Stimulated activated CD8-positive, alpha-beta memory T cell treated with anti-CD3 and anti-CD28 coated beads, Interleukin-15, amount 100 ng/mL, for 48 hours (primary cell): ENCODE data around the gene COPS3.
"Not testable (repeated sequence)": the region's sequence is repeated elsewhere in the genome, so short reads cannot be mapped to it uniquely, and the experiment has no call there.

ENCODE experiments used
- DNase-seq, 2 donors: peaks; one replicate each; pipeline ENCODE4 v3.0.0-alpha.2; 2020; ENCODE audit warnings: low read depth in 2 of 2

The COPS3 gene

GRCh38 chr17:17301659-17302058, 20.6 kb upstream of the COPS3 start:
- DNase-seq = not testable (repeated sequence)

GRCh38 chr17:17300624-17301568, 19.9 kb upstream of the COPS3 start:
- peak; percentile 39 to 41 for DNase-seq

DNA sequence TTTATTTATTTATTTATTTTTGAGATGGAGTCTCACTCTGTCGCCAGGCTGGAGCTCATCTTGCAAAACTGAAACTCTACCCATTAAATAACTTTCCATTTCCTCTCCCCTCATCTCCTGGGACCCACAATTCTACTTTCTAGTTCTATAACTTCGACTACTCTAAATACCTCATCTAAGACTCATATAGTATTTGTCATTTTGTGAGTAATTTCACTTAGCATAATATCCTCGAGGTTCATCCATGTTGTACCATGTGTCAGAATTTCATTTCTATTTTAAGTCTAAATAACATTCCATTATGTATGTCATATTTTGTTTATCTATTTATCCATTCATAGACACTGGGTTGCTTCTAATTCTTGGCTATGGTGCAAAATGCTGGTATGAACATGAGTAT, 17.1 kb upstream of the COPS3 start:
- no peak for DNase-seq

- DNase-seq = no peak
Observed at GRCh38 chr17:17297217-17297616, 16.2 kb upstream of the COPS3 start.

DNA sequence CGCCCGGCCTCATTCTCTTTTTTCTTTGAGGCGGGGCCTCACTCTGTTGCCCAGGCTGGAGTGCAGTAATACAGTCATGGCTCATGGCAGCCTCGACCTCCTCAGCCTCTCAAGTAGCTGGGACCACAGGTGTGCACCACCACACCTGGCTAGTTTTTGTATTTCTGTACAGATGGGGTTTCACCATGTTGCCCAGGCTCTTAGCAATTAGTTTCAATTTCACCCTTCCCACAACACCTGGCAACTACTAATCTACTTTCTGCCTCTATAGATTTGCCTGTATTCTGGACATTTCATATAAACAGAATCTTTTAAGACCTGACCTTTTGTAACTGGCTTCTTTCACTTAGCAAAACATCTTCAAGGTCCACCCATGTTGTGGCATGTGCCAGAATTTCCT, 14.1 kb upstream of the COPS3 start:
- no peak for DNase-seq

GRCh38 chr17:17289701-17290100, 8.7 kb upstream of the COPS3 start:
- DNase-seq = no peak

DNA sequence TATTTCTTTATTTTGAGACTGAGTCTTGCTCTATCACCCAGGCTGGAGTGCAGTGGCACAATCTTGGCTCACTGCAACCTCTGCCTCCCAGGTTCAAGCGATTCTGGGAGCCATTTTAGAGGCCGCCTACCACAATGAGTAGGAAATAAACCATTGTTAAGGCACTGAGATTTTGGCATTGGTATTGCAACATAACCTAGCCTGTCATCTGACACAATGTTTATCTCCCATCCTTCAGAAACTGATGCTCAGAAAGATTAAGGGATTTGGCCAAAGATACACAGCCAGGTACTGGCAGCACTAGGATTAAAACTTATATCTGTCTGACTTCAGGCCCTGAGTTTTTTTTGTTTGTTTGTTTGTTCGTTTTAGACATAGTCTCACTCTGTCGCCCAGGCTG, 8.0 kb upstream of the COPS3 start:
- no peak for DNase-seq

- no peak for DNase-seq
Observed at GRCh38 chr17:17285951-17286350, 4.9 kb upstream of the COPS3 start.

GRCh38 chr17:17279316-17279715, 1.7 kb downstream of the COPS3 start:
- no peak for DNase-seq

- not testable (repeated sequence) for DNase-seq
Observed at GRCh38 chr17:17277431-17277830, 3.6 kb downstream of the COPS3 start.

DNA sequence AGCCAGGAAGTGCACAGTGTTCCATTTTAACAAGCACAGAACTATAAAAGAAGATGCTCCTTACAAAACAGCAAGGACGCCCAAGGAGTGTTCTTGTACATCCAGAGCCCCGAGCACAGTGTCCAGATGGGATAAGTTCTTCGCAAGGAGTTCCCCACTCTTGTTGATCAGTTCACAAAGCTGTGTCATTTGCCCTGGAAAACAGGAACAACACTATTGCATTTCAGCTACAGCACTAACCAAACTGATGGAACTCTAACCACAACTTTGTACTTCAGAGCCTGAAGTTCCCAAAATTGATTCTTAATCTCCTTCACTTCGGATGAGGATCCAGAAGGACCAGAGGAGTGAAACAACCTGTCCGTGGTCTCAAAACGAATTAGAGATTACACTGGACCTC, 5.1 kb downstream of the COPS3 start:
- DNase-seq = no peak

- DNase-seq = peak in 1 of 2 donors; percentile 8
Observed at GRCh38 chr17:17269926-17270773, 10.9 kb downstream of the COPS3 start.

DNA sequence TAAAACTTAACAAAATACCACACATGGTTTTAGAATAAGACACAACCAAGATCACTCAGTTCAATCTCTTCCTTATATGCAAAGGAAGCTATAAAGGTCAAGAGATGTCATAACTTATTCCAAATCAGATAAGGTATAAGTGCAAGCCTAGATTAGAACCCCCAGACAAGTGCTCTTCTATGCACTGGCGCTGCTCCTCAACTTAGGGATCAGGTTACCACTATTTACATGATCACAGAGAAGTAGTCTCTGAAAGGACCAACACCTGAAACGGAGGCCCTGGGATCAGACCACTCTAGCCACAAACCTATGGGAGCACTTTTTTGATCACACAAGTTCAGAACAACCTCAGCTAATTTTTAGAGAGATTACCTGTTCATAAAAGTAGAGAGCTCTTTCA, 16.6 kb downstream of the COPS3 start:
- no peak for DNase-seq

DNA sequence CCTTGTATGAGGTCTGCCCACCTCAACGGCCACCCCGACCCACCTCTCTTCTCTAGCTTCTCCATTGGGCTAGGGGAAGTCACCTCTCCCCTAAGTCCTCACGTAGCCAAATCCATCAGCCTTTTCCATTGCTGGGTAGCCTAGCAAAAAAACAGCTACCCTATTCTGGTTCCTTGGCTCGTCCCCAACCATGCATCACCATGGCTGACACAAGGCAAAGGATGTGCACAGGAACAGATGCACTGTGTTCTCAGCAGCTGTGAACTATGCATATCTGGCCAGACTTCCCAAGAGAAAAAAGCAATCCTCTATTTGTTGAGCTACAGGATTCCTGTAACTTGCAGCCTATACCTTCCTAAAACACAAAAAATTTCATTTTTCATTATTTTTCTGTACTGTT, 22.0 kb downstream of the COPS3 start:
- DNase-seq = no peak

DNA sequence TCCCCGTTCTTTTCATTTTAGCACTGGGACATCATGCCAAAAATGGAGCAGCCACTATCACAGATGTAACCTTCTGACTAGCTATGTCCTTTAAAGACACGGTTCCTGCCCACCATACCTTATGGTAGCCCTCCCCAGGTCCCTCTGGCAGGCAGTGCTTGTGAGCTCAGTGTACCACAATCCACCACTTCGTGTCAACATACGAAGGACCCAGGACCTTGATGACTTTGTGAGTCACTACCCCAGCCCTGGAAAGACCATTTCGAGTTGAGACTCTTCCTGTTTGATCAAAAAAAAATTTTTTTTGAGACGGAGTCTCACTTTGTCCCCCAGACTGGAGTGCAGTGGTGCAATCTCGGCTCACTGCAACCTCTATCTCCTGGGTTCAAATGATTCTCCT, 23.0 kb downstream of the COPS3 start:
- no peak for DNase-seq

GRCh38 chr17:17256316-17256715, 24.7 kb downstream of the COPS3 start:
- no peak for DNase-seq

DNA sequence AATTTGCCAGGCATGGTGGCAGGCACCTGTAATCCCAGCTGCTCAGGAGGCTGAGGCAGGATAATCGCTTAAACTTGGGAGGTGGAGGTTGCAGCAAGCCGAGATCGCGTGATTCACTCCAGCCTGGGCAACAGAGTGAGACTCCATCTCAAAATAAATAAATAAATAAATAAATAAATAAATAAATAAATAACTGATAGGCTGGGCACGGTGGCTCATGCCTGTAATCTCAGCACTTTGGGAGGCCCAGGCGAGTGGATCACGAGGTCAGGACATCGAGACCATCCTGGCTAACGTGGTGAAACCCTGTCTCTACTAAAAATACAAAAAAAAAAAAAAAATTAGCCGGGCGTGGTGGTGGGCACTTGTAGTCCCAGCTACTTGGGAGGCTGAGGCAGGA, 25.4 kb downstream of the COPS3 start:
- not testable (repeated sequence) for DNase-seq

- DNase-seq = no peak
Observed at GRCh38 chr17:17254036-17254435, 27.0 kb downstream of the COPS3 start.

DNA sequence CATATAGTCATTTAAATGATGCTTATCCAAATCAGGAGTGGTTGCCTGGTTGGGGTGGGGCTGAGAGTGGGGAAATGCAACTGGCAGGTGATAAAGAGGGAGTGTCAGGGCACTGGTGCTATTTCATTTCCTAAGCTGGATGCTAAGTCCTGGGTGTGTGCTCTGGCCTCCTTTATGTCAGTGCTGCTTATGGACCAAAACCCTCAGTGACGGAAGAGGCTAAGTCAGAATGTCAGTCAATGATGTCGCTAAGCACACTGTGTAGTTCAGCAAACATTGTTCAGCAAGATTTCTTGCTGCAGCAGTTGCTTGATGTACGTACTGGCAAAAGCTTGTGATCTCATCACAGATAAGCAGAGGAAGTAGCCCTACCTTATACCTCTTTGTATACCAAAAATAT, 27.6 kb downstream of the COPS3 start:
- DNase-seq = no peak

- DNase-seq = no peak
Observed at GRCh38 chr17:17252149-17252661, 28.8 kb downstream of the COPS3 start.

DNA sequence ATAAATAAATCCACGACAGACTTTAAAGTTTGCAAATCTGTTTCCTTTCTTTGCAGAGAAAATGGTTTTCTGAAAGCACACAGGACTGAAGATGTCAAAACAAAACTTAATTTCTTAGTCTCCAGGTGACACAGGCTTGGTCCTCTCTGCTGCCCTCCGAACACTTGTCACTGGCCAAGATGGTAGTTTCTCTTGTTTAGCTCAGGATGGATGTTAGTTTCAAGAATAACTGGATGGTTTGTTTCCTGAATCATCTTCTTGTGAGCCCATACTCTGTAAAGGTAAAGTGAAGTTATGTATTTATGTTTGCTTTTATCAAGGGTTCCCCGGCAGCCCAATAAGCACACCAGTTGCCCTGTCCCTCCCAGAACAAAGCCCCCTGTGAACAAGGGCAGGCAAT, 34.2 kb downstream of the COPS3 start:
- DNase-seq = no peak

DNA sequence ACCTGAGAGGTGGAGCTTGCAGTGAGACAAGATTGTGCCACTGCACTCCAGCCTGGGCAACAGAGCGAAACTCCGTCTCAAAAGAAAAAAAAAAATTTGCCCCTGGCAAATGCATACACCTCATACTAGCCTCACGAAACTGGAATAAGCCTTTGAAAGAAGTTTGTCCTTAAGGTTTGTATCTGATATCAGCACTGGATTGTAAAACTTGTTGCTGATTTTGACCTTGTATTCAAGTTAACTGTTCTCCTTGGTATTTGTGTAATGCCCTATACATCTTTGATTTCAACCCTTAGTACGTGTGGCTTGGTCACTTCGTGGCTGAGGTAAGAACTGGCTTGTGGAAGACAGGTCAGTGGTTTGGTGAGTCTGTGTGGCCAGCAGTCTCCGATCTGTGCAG, 37.9 kb downstream of the COPS3 start:
- no peak for DNase-seq

- no peak for DNase-seq
Observed at GRCh38 chr17:17242246-17242645, 38.8 kb downstream of the COPS3 start.
